ENCODE data around the gene SUGT1. TPM values are rescaled to one million over a fixed set of nuclear protein-coding genes. Genes with fewer than 3 reads are reported as not detected.

SUGT1 gene
- total and polyA plus RNA-seq, 10 of the 15 experiments (the other 5 are each of a cell fraction or from before 2014, with no cell fraction given) = 46.7 to 122 (median 77.3) TPM

DNA sequence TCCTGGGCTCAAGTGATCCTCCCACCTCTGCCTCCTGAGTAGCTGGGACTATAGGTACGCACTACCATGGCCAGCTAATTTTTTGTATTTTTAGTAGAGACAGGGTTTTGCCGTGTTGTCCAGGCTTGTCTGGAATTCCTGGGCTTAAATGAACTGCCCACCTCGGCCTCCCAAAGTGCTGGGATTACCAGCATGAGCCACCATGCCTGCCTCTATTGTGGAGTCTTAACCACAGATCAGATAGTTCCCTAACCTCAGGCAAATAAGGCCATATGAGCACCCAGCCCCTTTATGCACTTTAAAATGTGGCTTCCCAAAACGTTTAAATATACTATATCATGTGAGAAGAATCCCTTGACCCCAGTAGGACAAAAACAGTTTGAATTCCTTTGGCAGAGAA, 70.5 kb downstream of the SUGT1 start:
- H3K9me3 ChIP-seq (replicated peaks; ENCODE audit: control insufficient read depth, insufficient read depth, low read length) = no peaks in the 10 kb centered on the region
- POLR2A ChIA-PET = interaction anchor here (2.8 kb wide), 1 partner anchor 10 kb away, joined by 13 read pairs; no protein-coding TSS in a partner anchor
- no peak overlapping the region for H3K4me2 ChIP-seq (ENCODE audit: control insufficient read depth, insufficient read depth)
- no peak overlapping the region for H3K4me3 ChIP-seq
- in situ Hi-C loops (cut with MboI) = no loop called here
- DNase-seq (ENCODE audit: low read depth, low spot score) = no peak
- SMC1A ChIA-PET (ENCODE audit: uncharacterized antibody, unreplicated experiment) = interaction anchor here (0.9 to 4.3 kb wide), 13 partner anchors 10 to 50 kb away, joined by 3 to 20 read pairs (median 7); no protein-coding TSS in a partner anchor
- no peaks in the 10 kb centered on the region for H3K27me3 ChIP-seq (replicated peaks in 1 of 2; ENCODE audit: control insufficient read depth in 2 of 2, insufficient read depth in 2 of 2, low read length in 1 of 2)
- ATAC-seq = no peak
- no peak overlapping the region for H3K27ac ChIP-seq (ENCODE audit: control insufficient read depth, insufficient read depth)
- no peak for FAIRE-seq
- no peaks in the 10 kb centered on the region for H3K4me1 ChIP-seq (ENCODE audit: control insufficient read depth, insufficient read depth, low read length)
- TF ChIP-seq ZBED1 (IDR thresholded peaks at IDR 0.05; ENCODE audit: borderline replicate concordance) (no peak), RUNX3 (IDR thresholded peaks at IDR 0.05; ENCODE audit: low read length) (no peak), SREBF1 (IDR thresholded peaks at IDR 0.05; ENCODE audit: low read length) (no peak), DPF2 (IDR thresholded peaks at IDR 0.05) (no peak), POLR2AphosphoS5 (IDR thresholded peaks at IDR 0.05; ENCODE audit: low read length) (no peak), HDAC6 (IDR thresholded peaks at IDR 0.05; ENCODE audit: unreplicated experiment) (no peak), TCF12 (IDR thresholded peaks at IDR 0.05; ENCODE audit: low read depth, low read length) (no peak)
- intact Hi-C loops (cut with micrococcal nuclease; ENCODE audit: unreplicated experiment) = no loop called here
- 17% methylated on average over 4 of the region's 4 CpGs for WGBS (ENCODE audit: insufficient coverage, insufficient replicate concordance, low lambda C conversion rate, missing lambda C conversion rate)
- BruUV-seq (replicated peaks) = no TSS peak
- CTCF ChIA-PET = interaction anchor here (1.0 to 2.4 kb wide), 5 partner anchors 10 to 86 kb away, joined by 3 to 15 read pairs (median 8); no protein-coding TSS in a partner anchor
- H4K20me1 ChIP-seq (ENCODE audit: control insufficient read depth, insufficient read depth) = no peaks in the 10 kb centered on the region
- no peaks in the 10 kb centered on the region for H3K36me3 ChIP-seq (ENCODE audit: control insufficient read depth in 2 of 2, insufficient read depth in 2 of 2, low read length in 1 of 2)
- no peaks in the 10 kb centered on the region for H3K79me2 ChIP-seq (ENCODE audit: control insufficient read depth, insufficient read depth, low read length)
- RAD21 ChIA-PET (ENCODE audit: unreplicated experiment) = interaction anchor here (0.7 to 2.0 kb wide), 6 partner anchors 10 to 245 kb away, joined by 3 to 12 read pairs (median 4); no protein-coding TSS in a partner anchor
- H2AFZ ChIP-seq (ENCODE audit: control insufficient read depth, low read depth, low read length) = no peak overlapping the region
- no peak overlapping the region for H3K9ac ChIP-seq (ENCODE audit: control insufficient read depth, insufficient read depth, low read length)

DNA sequence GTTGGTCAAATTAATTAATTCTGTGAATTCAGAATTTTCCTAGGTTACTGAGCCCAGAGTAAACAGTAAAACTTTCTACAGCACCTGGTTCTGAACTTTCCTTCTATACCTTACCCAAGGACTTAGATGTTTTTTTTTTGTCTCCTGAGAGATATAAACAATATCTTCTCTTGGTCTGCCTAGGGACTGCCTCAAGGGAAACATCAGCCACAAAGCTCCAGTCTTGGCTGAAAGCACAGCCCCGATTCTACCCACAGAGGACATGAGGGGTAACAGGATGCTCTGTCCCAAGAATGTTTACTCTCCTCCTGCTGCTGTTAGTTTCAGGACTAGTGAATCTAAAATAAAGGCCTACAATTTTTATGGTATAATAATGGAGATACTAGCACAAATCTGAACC, 72.7 kb downstream of the SUGT1 start:
- Histone ChIP-seq H3K4me1 (ENCODE audit: control insufficient read depth, insufficient read depth, low read length) (peaks cover 3% of the 10 kb centered on the region; the same call in 1 of the 2 replicates), H3K9me3 (replicated peaks; ENCODE audit: control insufficient read depth, insufficient read depth, low read length) (no peaks in the 10 kb centered on the region), H4K20me1 (ENCODE audit: control insufficient read depth, insufficient read depth) (no peaks in the 10 kb centered on the region), H3K27me3 (replicated peaks in 1 of 2; ENCODE audit: control insufficient read depth in 2 of 2, insufficient read depth in 2 of 2, low read length in 1 of 2) (no peaks in the 10 kb centered on the region), H2AFZ (ENCODE audit: control insufficient read depth, low read depth, low read length) (no peak overlapping the region), H3K36me3 (ENCODE audit: control insufficient read depth in 2 of 2, insufficient read depth in 2 of 2, low read length in 1 of 2) (no peaks in the 10 kb centered on the region), H3K27ac (ENCODE audit: control insufficient read depth, insufficient read depth) (no peak overlapping the region), H3K4me2 (ENCODE audit: control insufficient read depth, insufficient read depth) (no peak overlapping the region), H3K4me3 (no peak overlapping the region), H3K9ac (ENCODE audit: control insufficient read depth, insufficient read depth, low read length) (no peak overlapping the region), H3K79me2 (ENCODE audit: control insufficient read depth, insufficient read depth, low read length) (no peaks in the 10 kb centered on the region)
- ChIA-PET POLR2A (interaction anchor here (0.7 to 4.9 kb wide), 12 partner anchors 10 to 86 kb away, joined by 3 to 39 read pairs (median 5); partner anchors contain the start of gene SUGT1), SMC1A (ENCODE audit: uncharacterized antibody, unreplicated experiment) (interaction anchor here (0.6 to 5.9 kb wide), 32 partner anchors 8 to 804 kb away, joined by 3 to 137 read pairs (median 8); partner anchors contain the start of genes CNMD and SUGT1), RAD21 (ENCODE audit: unreplicated experiment) (interaction anchor here (0.7 to 5.8 kb wide), 35 partner anchors 10 to 243 kb away, joined by 3 to 161 read pairs (median 6); partner anchors contain the start of genes CNMD and SUGT1), CTCF (interaction anchor here (0.6 to 5.7 kb wide), 17 partner anchors 9 to 105 kb away, joined by 3 to 82 read pairs (median 3); partner anchors contain the start of gene CNMD)
- intact Hi-C loops (cut with micrococcal nuclease; ENCODE audit: unreplicated experiment) (no loop called here), in situ Hi-C loops (cut with MboI) (no loop called here)
- ATAC-seq (peak; percentile 46), FAIRE-seq (no peak), DNase-seq (ENCODE audit: low read depth, low spot score) (no peak)
- BruUV-seq (replicated peaks) = no TSS peak
- TF ChIP-seq IKZF2 (IDR thresholded peaks at IDR 0.05) (peak in 1 of 2 experiments; percentile 15; a peak in 1 of 4 replicates), ESRRA (IDR thresholded peaks at IDR 0.05; ENCODE audit: low read length) (no peak), RELA (IDR thresholded peaks at IDR 0.05; ENCODE audit: borderline replicate concordance, partially characterized antibody) (no peak), MEF2B (IDR thresholded peaks at IDR 0.05; ENCODE audit: partially characterized antibody, poor library complexity, severe bottlenecking) (peak; percentile 91)
- TF ChIP-seq, protein P1, sequence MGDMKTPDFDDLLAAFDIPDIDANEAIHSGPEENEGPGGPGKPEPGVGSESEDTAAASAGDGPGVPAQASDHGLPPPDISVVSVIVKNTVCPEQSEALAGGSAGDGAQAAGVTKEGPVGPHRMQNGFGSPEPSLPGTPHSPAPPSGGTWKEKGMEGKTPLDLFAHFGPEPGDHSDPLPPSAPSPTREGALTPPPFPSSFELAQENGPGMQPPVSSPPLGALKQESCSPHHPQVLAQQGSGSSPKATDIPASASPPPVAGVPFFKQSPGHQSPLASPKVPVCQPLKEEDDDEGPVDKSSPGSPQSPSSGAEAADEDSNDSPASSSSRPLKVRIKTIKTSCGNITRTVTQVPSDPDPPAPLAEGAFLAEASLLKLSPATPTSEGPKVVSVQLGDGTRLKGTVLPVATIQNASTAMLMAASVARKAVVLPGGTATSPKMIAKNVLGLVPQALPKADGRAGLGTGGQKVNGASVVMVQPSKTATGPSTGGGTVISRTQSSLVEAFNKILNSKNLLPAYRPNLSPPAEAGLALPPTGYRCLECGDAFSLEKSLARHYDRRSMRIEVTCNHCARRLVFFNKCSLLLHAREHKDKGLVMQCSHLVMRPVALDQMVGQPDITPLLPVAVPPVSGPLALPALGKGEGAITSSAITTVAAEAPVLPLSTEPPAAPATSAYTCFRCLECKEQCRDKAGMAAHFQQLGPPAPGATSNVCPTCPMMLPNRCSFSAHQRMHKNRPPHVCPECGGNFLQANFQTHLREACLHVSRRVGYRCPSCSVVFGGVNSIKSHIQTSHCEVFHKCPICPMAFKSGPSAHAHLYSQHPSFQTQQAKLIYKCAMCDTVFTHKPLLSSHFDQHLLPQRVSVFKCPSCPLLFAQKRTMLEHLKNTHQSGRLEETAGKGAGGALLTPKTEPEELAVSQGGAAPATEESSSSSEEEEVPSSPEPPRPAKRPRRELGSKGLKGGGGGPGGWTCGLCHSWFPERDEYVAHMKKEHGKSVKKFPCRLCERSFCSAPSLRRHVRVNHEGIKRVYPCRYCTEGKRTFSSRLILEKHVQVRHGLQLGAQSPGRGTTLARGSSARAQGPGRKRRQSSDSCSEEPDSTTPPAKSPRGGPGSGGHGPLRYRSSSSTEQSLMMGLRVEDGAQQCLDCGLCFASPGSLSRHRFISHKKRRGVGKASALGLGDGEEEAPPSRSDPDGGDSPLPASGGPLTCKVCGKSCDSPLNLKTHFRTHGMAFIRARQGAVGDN (IDR thresholded peaks at IDR 0.05) = 0 out of 2 replicates have a peak, but pooled peaks have one; percentile 41
- WGBS (ENCODE audit: insufficient coverage, insufficient replicate concordance, low lambda C conversion rate, missing lambda C conversion rate) = 4% methylated on average over 1 of the region's 1 CpG

Data from GM12878 (cell line).